WTC11 (cell line): ENCODE data around the gene GPA33. TPM values are rescaled to one million over a fixed set of nuclear protein-coding genes. Genes with fewer than 3 reads are reported as not detected.

Experiments used
- ATAC-seq: fragments of 200-7000 bp; cut with Tn5 transposase; 2 replicates; pipeline ENCODE4 v1.10.0; 2021; ENCODE audit warnings: mild to moderate bottlenecking, moderate library complexity
- Bru-seq: library from RNA; stranded (reverse); fragments of 400-500 nt; gene quantifications from one replicate; lab custom pipeline; 2021; lab: Mats Ljungman, UMichigan
- CTCF ChIA-PET: fragments of 300-600 bp; sonication (Branson Sonifier 250); formaldehyde crosslinking; loops from one replicate; lab custom pipeline; 2021; ENCODE audit warnings: antibody characterized with exemption; lab: Charles Lee
- POLR2A ChIA-PET: fragments of 350-600 bp; sonication (Branson Sonifier 250); formaldehyde crosslinking; loops from one replicate; lab custom pipeline; 2021; ENCODE audit warnings: antibody characterized with exemption; lab: Charles Lee
- DNase-seq: peaks from one replicate; pipeline ENCODE4 v3.0.0; 2021; ENCODE audit warnings: low spot score
- H3K27ac Mint-ChIP-seq: 2 replicates; pipeline ENCODE4 v1.8.0; 2021; ENCODE audit warnings: mixed read lengths
- H3K27me3 Mint-ChIP-seq: 2 replicates; pipeline ENCODE4 v1.8.0; 2021; ENCODE audit warnings: low read depth, mild to moderate bottlenecking, moderate library complexity, mixed read lengths
- H3K36me3 Mint-ChIP-seq: 2 replicates; pipeline ENCODE4 v1.8.0; 2021; ENCODE audit warnings: mixed read lengths
- H3K4me1 Mint-ChIP-seq: 2 replicates; pipeline ENCODE4 v1.8.0; 2022; ENCODE audit warnings: mixed read lengths
- H3K4me3 Mint-ChIP-seq: 2 replicates; pipeline ENCODE4 v1.8.0; 2021; ENCODE audit warnings: mild to moderate bottlenecking, moderate library complexity, mixed read lengths
- H3K9me3 Mint-ChIP-seq: 2 replicates; pipeline ENCODE4 v1.8.0; 2021; ENCODE audit warnings: mixed read lengths
- CDX4 ChIP-seq: fragments of 250-450 bp; sonication (Bioruptor Pico); IDR thresholded peaks from 2 replicates; pipeline ENCODE4 v1.9.0; 2021; ENCODE audit warnings: moderate library complexity, mild to moderate bottlenecking, inconsistent platforms, borderline replicate concordance
- E2F1 ChIP-seq: sonication (generic); formaldehyde crosslinking; IDR thresholded peaks from 2 replicates; pipeline ENCODE4 v1.8.0; 2022; ENCODE audit warnings: mild to moderate bottlenecking, missing genetic modification reagents
- GRHL2 ChIP-seq: fragments of 250-450 bp; sonication (Bioruptor Pico); IDR thresholded peaks from 2 replicates; pipeline ENCODE4 v1.8.0; 2022; ENCODE audit warnings: mild to moderate bottlenecking, moderate library complexity; ENCODE audit not compliant: insufficient replicate concordance, severe bottlenecking
- HMGA2 ChIP-seq: fragments of 250-450 bp; sonication (Bioruptor Pico); IDR thresholded peaks from 2 replicates; pipeline ENCODE4 v1.4.0; 2021; ENCODE audit warnings: mild to moderate bottlenecking, moderate library complexity
- IRF2 ChIP-seq: sonication (generic); formaldehyde crosslinking; IDR thresholded peaks from 2 replicates; pipeline ENCODE4 v1.8.0; 2022; ENCODE audit warnings: low read depth, missing genetic modification reagents, borderline replicate concordance
- JAZF1 ChIP-seq: fragments of 250-450 bp; sonication (Bioruptor Pico); IDR thresholded peaks from 2 replicates; pipeline ENCODE4 v1.9.0; 2021; ENCODE audit warnings: moderate library complexity, mild to moderate bottlenecking, inconsistent platforms
- JUN ChIP-seq: sonication (generic); formaldehyde crosslinking; IDR thresholded peaks from 2 replicates; pipeline ENCODE4 v1.8.0; 2023; ENCODE audit warnings: mild to moderate bottlenecking, missing genetic modification reagents
- MAX ChIP-seq: sonication (generic); formaldehyde crosslinking; IDR thresholded peaks from 2 replicates; pipeline ENCODE4 v1.8.0; 2022; ENCODE audit warnings: mild to moderate bottlenecking, missing genetic modification reagents
- MXD4 ChIP-seq: fragments of 250-450 bp; sonication (Bioruptor Pico); IDR thresholded peaks from 2 replicates; pipeline ENCODE4 v1.8.0; 2021; ENCODE audit warnings: mild to moderate bottlenecking, moderate library complexity, borderline replicate concordance
- NFATC4 ChIP-seq: fragments of 250-450 bp; sonication (Bioruptor Pico); IDR thresholded peaks from 2 replicates; pipeline ENCODE4 v1.9.0; 2021; ENCODE audit warnings: mild to moderate bottlenecking
- NR1H2 ChIP-seq: sonication (generic); formaldehyde crosslinking; IDR thresholded peaks from 2 replicates; pipeline ENCODE4 v1.9.0; 2021; ENCODE audit warnings: mild to moderate bottlenecking, moderate library complexity, missing genetic modification reagents
- RELA ChIP-seq: sonication (generic); formaldehyde crosslinking; IDR thresholded peaks from 2 replicates; pipeline ENCODE4 v1.8.1; 2022; ENCODE audit warnings: missing genetic modification reagents, mild to moderate bottlenecking, borderline replicate concordance
- TEAD1 ChIP-seq: sonication (generic); formaldehyde crosslinking; IDR thresholded peaks from 2 replicates; pipeline ENCODE4 v1.8.0; 2022; ENCODE audit warnings: mild to moderate bottlenecking, missing genetic modification reagents
- TP53 ChIP-seq: sonication (generic); formaldehyde crosslinking; IDR thresholded peaks from 2 replicates; pipeline ENCODE4 v1.8.1; 2023; ENCODE audit warnings: mild to moderate bottlenecking, missing genetic modification reagents
- ZBTB21 ChIP-seq: sonication (generic); formaldehyde crosslinking; IDR thresholded peaks from 2 replicates; pipeline ENCODE4 v1.8.1; 2023; ENCODE audit warnings: mild to moderate bottlenecking, missing genetic modification reagents, borderline replicate concordance
- ZNF232 ChIP-seq: sonication (generic); formaldehyde crosslinking; IDR thresholded peaks from 2 replicates; pipeline ENCODE4 v1.8.0; 2022; ENCODE audit warnings: mild to moderate bottlenecking, missing genetic modification reagents
- ZNF263 ChIP-seq: sonication (generic); formaldehyde crosslinking; IDR thresholded peaks from 2 replicates; pipeline ENCODE4 v1.8.1; 2022; ENCODE audit warnings: low read depth, mild to moderate bottlenecking, moderate library complexity, missing genetic modification reagents
- ZNF423 ChIP-seq: fragments of 250-450 bp; sonication (Bioruptor Pico); IDR thresholded peaks from 2 replicates; pipeline ENCODE4 v2.1.2; 2022; ENCODE audit warnings: mild to moderate bottlenecking, moderate library complexity
- long read RNA-seq, 3 experiments: library from RNA in 1 of 3; library from capped mRNA in 1 of 3; library from polyadenylated mRNA in 1 of 3; unstranded in 2 of 3; stranded (forward) in 1 of 3; transcript quantifications; one replicate each; pipeline ENCODE4 v2.0.0, GENCODE V29; 2021
- total RNA-seq: library from RNA; stranded (reverse); gene quantifications from 3 replicates; pipeline ENCODE4 v1.2.3, GENCODE V29; 2021
- TF ChIP-seq, protein P1 (sequence below): fragments of 250-450 bp; sonication (Bioruptor Pico); IDR thresholded peaks from 2 replicates; pipeline ENCODE4 v1.9.0; 2021; ENCODE audit warnings: mild to moderate bottlenecking, borderline replicate concordance
- TF ChIP-seq, protein P2 (sequence below): sonication (generic); formaldehyde crosslinking; conservative IDR thresholded peaks from 2 replicates; pipeline ENCODE4 v1.8.1; 2022; ENCODE audit warnings: mild to moderate bottlenecking, missing genetic modification reagents
- TF ChIP-seq, protein P3 (sequence below): sonication (generic); formaldehyde crosslinking; IDR thresholded peaks from 2 replicates; pipeline ENCODE4 v1.8.1; 2023; ENCODE audit warnings: mild to moderate bottlenecking, missing genetic modification reagents

Gene GPA33
- total RNA-seq (0.25 to 0.63 TPM (median 0.27 TPM) in 3 replicates), Bru-seq, nascent RNA (percentile 18 among the genes with signal in this experiment)
- long read RNA-seq, experiment 1: 0 reads
- long read RNA-seq, experiment 2: 0 reads
- long read RNA-seq, experiment 3: 0 reads

DNA sequence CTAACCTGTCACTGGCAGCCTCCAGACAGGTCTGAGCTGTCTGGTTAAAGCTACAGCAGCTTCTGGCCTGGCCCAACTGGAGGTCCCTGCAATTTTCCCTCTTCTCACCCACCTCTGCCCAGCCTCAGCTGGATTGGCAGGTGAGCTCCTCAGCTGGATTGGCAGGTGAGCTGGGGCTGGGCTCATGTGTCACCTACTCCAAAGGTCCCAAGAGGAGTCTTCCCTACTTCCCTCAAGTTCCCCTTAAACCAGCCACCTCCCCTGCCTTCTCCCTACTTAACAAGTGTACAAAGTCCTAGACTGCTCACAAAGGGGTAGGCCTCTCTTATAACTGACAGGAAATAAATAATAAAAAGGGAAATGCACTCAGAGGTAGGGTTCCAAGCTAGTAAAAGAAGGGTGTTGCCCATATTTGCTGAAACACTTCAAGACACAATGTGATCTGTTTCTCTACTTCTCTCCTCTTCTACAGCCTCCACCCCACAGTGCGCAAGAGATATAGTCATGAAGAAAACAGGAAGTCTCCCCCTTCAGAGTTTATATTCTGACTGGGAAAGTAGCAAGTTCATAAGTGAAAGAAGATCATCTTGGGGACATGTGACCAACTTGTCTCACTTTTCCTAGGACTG is at the start of gene GPA33:
GPA33 (minus strand) TSS at position 64 of the 629 bp plus-strand sequence. CDS start 90 bp downstream, outside the sequence.
- DNase-seq: no peak
- no peak for TF ChIP-seq ZBTB21
- TF ChIP-seq, all 79 proteins: peak for 0
- no peak for ATAC-seq
- H3K36me3 Mint-ChIP-seq: no peaks in the 10 kb centered on the region
- peaks cover 25% of the 10 kb centered on the region for H3K4me1 Mint-ChIP-seq
- H3K9me3 Mint-ChIP-seq: no peaks in the 10 kb centered on the region
- CTCF ChIA-PET: no interaction called here
- no peaks in the 10 kb centered on the region; the same call in 1 of the 2 replicates for H3K27me3 Mint-ChIP-seq
- H3K4me3 Mint-ChIP-seq: no peak within 1 kb of the TSS
- POLR2A ChIA-PET: no interaction called here
- H3K27ac Mint-ChIP-seq: no peak within 1 kb of the TSS

- no peak for DNase-seq
- Mint-ChIP-seq H3K4me1 (peaks cover 53% of the 10 kb centered on the region), H3K27ac (peak overlapping the region; percentile 82), H3K36me3 (peaks cover 6% of the 10 kb centered on the region), H3K9me3 (peaks cover 14% of the 10 kb centered on the region)
- CTCF ChIA-PET: interaction anchor here (0.6 to 5.2 kb wide), 6 partner anchors 10 to 212 kb away, joined by 3 to 19 read pairs (median 3); partner anchors contain the start of gene POU2F1
- ATAC-seq: peak; percentile 12; the same call in 1 of the 2 replicates
- POLR2A ChIA-PET: interaction anchor here (1.9 kb wide), 1 partner anchor 81 kb away, joined by 5 read pairs; no protein-coding TSS in a partner anchor
- no peak for TF ChIP-seq GRHL2 (CRISPR knock-in tag)
- no peak for TF ChIP-seq TEAD1 (CRISPR knock-in tag)
- TF ChIP-seq IRF2 (CRISPR knock-in tag): no peak
- TF ChIP-seq, protein P1, sequence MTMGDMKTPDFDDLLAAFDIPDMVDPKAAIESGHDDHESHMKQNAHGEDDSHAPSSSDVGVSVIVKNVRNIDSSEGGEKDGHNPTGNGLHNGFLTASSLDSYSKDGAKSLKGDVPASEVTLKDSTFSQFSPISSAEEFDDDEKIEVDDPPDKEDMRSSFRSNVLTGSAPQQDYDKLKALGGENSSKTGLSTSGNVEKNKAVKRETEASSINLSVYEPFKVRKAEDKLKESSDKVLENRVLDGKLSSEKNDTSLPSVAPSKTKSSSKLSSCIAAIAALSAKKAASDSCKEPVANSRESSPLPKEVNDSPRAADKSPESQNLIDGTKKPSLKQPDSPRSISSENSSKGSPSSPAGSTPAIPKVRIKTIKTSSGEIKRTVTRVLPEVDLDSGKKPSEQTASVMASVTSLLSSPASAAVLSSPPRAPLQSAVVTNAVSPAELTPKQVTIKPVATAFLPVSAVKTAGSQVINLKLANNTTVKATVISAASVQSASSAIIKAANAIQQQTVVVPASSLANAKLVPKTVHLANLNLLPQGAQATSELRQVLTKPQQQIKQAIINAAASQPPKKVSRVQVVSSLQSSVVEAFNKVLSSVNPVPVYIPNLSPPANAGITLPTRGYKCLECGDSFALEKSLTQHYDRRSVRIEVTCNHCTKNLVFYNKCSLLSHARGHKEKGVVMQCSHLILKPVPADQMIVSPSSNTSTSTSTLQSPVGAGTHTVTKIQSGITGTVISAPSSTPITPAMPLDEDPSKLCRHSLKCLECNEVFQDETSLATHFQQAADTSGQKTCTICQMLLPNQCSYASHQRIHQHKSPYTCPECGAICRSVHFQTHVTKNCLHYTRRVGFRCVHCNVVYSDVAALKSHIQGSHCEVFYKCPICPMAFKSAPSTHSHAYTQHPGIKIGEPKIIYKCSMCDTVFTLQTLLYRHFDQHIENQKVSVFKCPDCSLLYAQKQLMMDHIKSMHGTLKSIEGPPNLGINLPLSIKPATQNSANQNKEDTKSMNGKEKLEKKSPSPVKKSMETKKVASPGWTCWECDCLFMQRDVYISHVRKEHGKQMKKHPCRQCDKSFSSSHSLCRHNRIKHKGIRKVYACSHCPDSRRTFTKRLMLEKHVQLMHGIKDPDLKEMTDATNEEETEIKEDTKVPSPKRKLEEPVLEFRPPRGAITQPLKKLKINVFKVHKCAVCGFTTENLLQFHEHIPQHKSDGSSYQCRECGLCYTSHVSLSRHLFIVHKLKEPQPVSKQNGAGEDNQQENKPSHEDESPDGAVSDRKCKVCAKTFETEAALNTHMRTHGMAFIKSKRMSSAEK: no peak
- no peak for TF ChIP-seq JUN (CRISPR knock-in tag)
- TF ChIP-seq, protein P2, sequence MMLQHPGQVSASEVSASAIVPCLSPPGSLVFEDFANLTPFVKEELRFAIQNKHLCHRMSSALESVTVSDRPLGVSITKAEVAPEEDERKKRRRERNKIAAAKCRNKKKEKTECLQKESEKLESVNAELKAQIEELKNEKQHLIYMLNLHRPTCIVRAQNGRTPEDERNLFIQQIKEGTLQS (CRISPR knock-in tag): no peak
- TF ChIP-seq ZNF263 (CRISPR knock-in tag): no peak
- TF ChIP-seq CDX4 (CRISPR knock-in tag): no peak
- no peak for TF ChIP-seq ZNF423 (CRISPR knock-in tag)
- TF ChIP-seq, all 79 proteins: peak for 0
- Mint-ChIP-seq H3K4me3 (no peak overlapping the region), H3K27me3 (no peaks in the 10 kb centered on the region; the same call in none of the 2 replicates)
These were observed 48.5 kb upstream of the GPA33 start for GRCh38 chr1:167138703-167139102.

GRCh38 chr1:167137793-167138510 is 47.8 kb upstream of the GPA33 start:
- no peak for DNase-seq
- Mint-ChIP-seq H3K27me3 (no peaks in the 10 kb centered on the region; the same call in none of the 2 replicates), H3K9me3 (peaks cover 11% of the 10 kb centered on the region), H3K36me3 (peaks cover 4% of the 10 kb centered on the region), H3K4me3 (no peak overlapping the region), H3K4me1 (peaks cover 53% of the 10 kb centered on the region), H3K27ac (peak overlapping the region; percentile 74)
- ChIA-PET POLR2A (interaction anchor here (1.9 kb wide), 1 partner anchor 82 kb away, joined by 5 read pairs; no protein-coding TSS in a partner anchor), CTCF (interaction anchor here (0.6 to 5.2 kb wide), 7 partner anchors 10 to 142 kb away, joined by 3 to 19 read pairs (median 3); partner anchors contain the start of gene POU2F1)
- no peak for ATAC-seq
- TF ChIP-seq NFATC4: no peak
- no peak for TF ChIP-seq MXD4 (CRISPR knock-in tag)
- no peak for TF ChIP-seq HMGA2 (CRISPR knock-in tag)
- TF ChIP-seq RELA (CRISPR knock-in tag): no peak
- TF ChIP-seq ZNF232 (CRISPR knock-in tag): no peak
- TF ChIP-seq, protein P3, sequence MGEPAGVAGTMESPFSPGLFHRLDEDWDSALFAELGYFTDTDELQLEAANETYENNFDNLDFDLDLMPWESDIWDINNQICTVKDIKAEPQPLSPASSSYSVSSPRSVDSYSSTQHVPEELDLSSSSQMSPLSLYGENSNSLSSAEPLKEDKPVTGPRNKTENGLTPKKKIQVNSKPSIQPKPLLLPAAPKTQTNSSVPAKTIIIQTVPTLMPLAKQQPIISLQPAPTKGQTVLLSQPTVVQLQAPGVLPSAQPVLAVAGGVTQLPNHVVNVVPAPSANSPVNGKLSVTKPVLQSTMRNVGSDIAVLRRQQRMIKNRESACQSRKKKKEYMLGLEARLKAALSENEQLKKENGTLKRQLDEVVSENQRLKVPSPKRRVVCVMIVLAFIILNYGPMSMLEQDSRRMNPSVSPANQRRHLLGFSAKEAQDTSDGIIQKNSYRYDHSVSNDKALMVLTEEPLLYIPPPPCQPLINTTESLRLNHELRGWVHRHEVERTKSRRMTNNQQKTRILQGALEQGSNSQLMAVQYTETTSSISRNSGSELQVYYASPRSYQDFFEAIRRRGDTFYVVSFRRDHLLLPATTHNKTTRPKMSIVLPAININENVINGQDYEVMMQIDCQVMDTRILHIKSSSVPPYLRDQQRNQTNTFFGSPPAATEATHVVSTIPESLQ: no peak
- no peak for TF ChIP-seq TP53 (CRISPR knock-in tag)
- no peak for TF ChIP-seq E2F1
- no peak for TF ChIP-seq MAX (CRISPR knock-in tag)
- TF ChIP-seq JAZF1 (CRISPR knock-in tag): no peak
- TF ChIP-seq GRHL2 (CRISPR knock-in tag): no peak
- no peak for TF ChIP-seq NR1H2 (CRISPR knock-in tag)
